ENCODE data around the gene PRKG2. TPM values are rescaled to one million over a fixed set of nuclear protein-coding genes. Genes with fewer than 3 reads are reported as not detected.

PRKG2 gene
- polyA plus RNA-seq, 1 donor (not counting 4 experiments of a cell fraction or from before 2014, with no cell fraction given) = 0.68 TPM

DNA sequence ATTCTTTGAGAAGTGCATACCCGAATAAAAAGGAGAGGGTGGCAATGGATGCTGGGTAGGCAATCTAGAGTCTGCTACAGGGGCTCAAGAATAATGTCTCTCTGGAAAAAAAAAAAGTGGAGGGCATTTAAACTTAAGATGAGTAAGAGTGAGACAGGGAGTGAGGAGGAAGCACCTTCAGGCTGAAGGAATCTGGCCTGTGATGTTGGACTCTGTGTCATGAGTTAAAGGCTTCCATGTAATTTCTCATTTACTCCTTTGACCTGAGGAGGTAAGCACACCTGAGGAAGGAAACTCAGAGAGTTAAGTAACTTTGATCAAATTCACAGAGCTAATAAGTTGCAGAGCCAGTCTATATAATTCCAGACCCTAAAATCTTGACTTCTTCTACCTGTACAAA, 3.2 kb upstream of the PRKG2 start:
- H4K20me1 ChIP-seq (ENCODE audit: control insufficient read depth, extremely low read depth, insufficient read depth, low read length) = no peaks in the 10 kb centered on the region
- TF ChIP-seq EZH2 (IDR thresholded peaks at IDR 0.05; ENCODE audit: low read length) = no peak
- TF ChIP-seq, protein P1, sequence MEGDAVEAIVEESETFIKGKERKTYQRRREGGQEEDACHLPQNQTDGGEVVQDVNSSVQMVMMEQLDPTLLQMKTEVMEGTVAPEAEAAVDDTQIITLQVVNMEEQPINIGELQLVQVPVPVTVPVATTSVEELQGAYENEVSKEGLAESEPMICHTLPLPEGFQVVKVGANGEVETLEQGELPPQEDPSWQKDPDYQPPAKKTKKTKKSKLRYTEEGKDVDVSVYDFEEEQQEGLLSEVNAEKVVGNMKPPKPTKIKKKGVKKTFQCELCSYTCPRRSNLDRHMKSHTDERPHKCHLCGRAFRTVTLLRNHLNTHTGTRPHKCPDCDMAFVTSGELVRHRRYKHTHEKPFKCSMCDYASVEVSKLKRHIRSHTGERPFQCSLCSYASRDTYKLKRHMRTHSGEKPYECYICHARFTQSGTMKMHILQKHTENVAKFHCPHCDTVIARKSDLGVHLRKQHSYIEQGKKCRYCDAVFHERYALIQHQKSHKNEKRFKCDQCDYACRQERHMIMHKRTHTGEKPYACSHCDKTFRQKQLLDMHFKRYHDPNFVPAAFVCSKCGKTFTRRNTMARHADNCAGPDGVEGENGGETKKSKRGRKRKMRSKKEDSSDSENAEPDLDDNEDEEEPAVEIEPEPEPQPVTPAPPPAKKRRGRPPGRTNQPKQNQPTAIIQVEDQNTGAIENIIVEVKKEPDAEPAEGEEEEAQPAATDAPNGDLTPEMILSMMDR (optimal IDR thresholded peaks at IDR 0.05 in 1 of 3, IDR thresholded peaks at IDR 0.05 in 1 of 3, conservative IDR thresholded peaks at IDR 0.05 in 1 of 3; ENCODE audit: extremely low read depth in 1 of 3, insufficient read depth in 2 of 3, low read length in 3 of 3) = no peak
- H3K9me1 ChIP-seq (ENCODE audit: control insufficient read depth, extremely low read depth, insufficient read depth, low read length) = no peaks in the 10 kb centered on the region
- FAIRE-seq = no peak
- H3K4me1 ChIP-seq (ENCODE audit: control insufficient read depth, extremely low read depth, insufficient read depth, low read length) = no peaks in the 10 kb centered on the region
- dilution Hi-C loops (cut with MboI; ENCODE audit: extremely low pct_ligation_motif_present, low sequenced_read_pairs) = no loop called here
- H3K4me3 ChIP-seq (ENCODE audit: control insufficient read depth in 2 of 3, extremely low read depth in 1 of 3, insufficient read depth in 2 of 3, low read depth in 1 of 3, low read length in 3 of 3) = no peak overlapping the region
- H3K79me2 ChIP-seq (ENCODE audit: control insufficient read depth, insufficient read depth, low read length) = no peaks in the 10 kb centered on the region
- DNase-seq (ENCODE audit: low read depth, low spot score) = no peak
- no peak overlapping the region for H3K9ac ChIP-seq (ENCODE audit: control insufficient read depth, extremely low read depth, insufficient read depth, low read length)
- H3K4me2 ChIP-seq (ENCODE audit: control insufficient read depth, extremely low read depth, insufficient read depth, low read depth, low read length) = no peak overlapping the region
- no peaks in the 10 kb centered on the region for H3K36me3 ChIP-seq (ENCODE audit: control insufficient read depth in 2 of 2, extremely low read depth in 1 of 2, insufficient read depth in 2 of 2, low read length in 2 of 2)
- no peaks in the 10 kb centered on the region for H3K9me3 ChIP-seq (ENCODE audit: control insufficient read depth, low read depth, low read length)
- peaks cover 27% of the 10 kb centered on the region for H3K27me3 ChIP-seq (ENCODE audit: control insufficient read depth, extremely low read depth, insufficient read depth, low read length)
- no peak overlapping the region for H2AFZ ChIP-seq (ENCODE audit: control insufficient read depth, low read length)
- no peak overlapping the region for H3K27ac ChIP-seq (ENCODE audit: control insufficient read depth, insufficient read depth, low read length)

GRCh38 chr4:81217779-81218178, 2.8 kb upstream of the PRKG2 start:
- Histone ChIP-seq H3K9me1 (ENCODE audit: control insufficient read depth, extremely low read depth, insufficient read depth, low read length) (no peaks in the 10 kb centered on the region), H3K4me3 (ENCODE audit: control insufficient read depth in 2 of 3, extremely low read depth in 1 of 3, insufficient read depth in 2 of 3, low read depth in 1 of 3, low read length in 3 of 3) (no peak overlapping the region), H3K9me3 (ENCODE audit: control insufficient read depth, low read depth, low read length) (no peaks in the 10 kb centered on the region), H3K9ac (ENCODE audit: control insufficient read depth, extremely low read depth, insufficient read depth, low read length) (no peak overlapping the region), H3K79me2 (ENCODE audit: control insufficient read depth, insufficient read depth, low read length) (no peaks in the 10 kb centered on the region), H3K36me3 (ENCODE audit: control insufficient read depth in 2 of 2, extremely low read depth in 1 of 2, insufficient read depth in 2 of 2, low read length in 2 of 2) (no peaks in the 10 kb centered on the region), H4K20me1 (ENCODE audit: control insufficient read depth, extremely low read depth, insufficient read depth, low read length) (no peaks in the 10 kb centered on the region), H3K27ac (ENCODE audit: control insufficient read depth, insufficient read depth, low read length) (no peak overlapping the region), H3K4me2 (ENCODE audit: control insufficient read depth, extremely low read depth, insufficient read depth, low read depth, low read length) (no peak overlapping the region), H3K4me1 (ENCODE audit: control insufficient read depth, extremely low read depth, insufficient read depth, low read length) (no peaks in the 10 kb centered on the region), H2AFZ (ENCODE audit: control insufficient read depth, low read length) (no peak overlapping the region), H3K27me3 (ENCODE audit: control insufficient read depth, extremely low read depth, insufficient read depth, low read length) (peaks cover 27% of the 10 kb centered on the region)
- dilution Hi-C loops (cut with MboI; ENCODE audit: extremely low pct_ligation_motif_present, low sequenced_read_pairs) = no loop called here
- TF ChIP-seq EZH2 (IDR thresholded peaks at IDR 0.05; ENCODE audit: low read length) = no peak
- TF ChIP-seq, protein P1 (optimal IDR thresholded peaks at IDR 0.05 in 1 of 3, IDR thresholded peaks at IDR 0.05 in 1 of 3, conservative IDR thresholded peaks at IDR 0.05 in 1 of 3; ENCODE audit: extremely low read depth in 1 of 3, insufficient read depth in 2 of 3, low read length in 3 of 3) = no peak
- no peak for FAIRE-seq
- DNase-seq (ENCODE audit: low read depth, low spot score) = no peak
